Erythroblast (primary cell): Measurements from ENCODE around the gene SUPT4H1.

ENCODE experiments used
- GATA1 ChIP-seq: IDR thresholded peaks from 2 replicates; pipeline ENCODE4 v1.6.1; 2011; ENCODE audit warnings: low read depth, mild to moderate bottlenecking, control low read depth, low read length, moderate library complexity
- POLR2A ChIP-seq: IDR thresholded peaks from 2 replicates; pipeline ENCODE4 v1.6.1; 2011; ENCODE audit warnings: mild to moderate bottlenecking, low read length

- TF ChIP-seq POLR2A = no peak
- TF ChIP-seq GATA1 = no peak
These were observed 33.3 kb downstream of the SUPT4H1 start for GRCh38 chr17:58318627-58319172.
